Measurements from ENCODE around the gene NPAS2.

NPAS2 gene

GRCh38 chr2:100889286-100889685 lies 69.3 kb downstream of the NPAS2 start:
- DNase-seq (ENCODE audit: extremely low read depth, low read depth): no peak
- TF ChIP-seq, protein P1, sequence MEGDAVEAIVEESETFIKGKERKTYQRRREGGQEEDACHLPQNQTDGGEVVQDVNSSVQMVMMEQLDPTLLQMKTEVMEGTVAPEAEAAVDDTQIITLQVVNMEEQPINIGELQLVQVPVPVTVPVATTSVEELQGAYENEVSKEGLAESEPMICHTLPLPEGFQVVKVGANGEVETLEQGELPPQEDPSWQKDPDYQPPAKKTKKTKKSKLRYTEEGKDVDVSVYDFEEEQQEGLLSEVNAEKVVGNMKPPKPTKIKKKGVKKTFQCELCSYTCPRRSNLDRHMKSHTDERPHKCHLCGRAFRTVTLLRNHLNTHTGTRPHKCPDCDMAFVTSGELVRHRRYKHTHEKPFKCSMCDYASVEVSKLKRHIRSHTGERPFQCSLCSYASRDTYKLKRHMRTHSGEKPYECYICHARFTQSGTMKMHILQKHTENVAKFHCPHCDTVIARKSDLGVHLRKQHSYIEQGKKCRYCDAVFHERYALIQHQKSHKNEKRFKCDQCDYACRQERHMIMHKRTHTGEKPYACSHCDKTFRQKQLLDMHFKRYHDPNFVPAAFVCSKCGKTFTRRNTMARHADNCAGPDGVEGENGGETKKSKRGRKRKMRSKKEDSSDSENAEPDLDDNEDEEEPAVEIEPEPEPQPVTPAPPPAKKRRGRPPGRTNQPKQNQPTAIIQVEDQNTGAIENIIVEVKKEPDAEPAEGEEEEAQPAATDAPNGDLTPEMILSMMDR (IDR thresholded peaks at IDR 0.05; ENCODE audit: low read depth, low read length): no peak

GRCh38 chr2:100891906-100892642 lies 72.1 kb downstream of the NPAS2 start:
- DNase-seq (ENCODE audit: extremely low read depth, low read depth): no peak
- TF ChIP-seq, protein P1 (IDR thresholded peaks at IDR 0.05; ENCODE audit: low read depth, low read length): no peak

- no peak for DNase-seq (ENCODE audit: extremely low read depth, low read depth)
- TF ChIP-seq, protein P1 (IDR thresholded peaks at IDR 0.05; ENCODE audit: low read depth, low read length): no peak
Measured at GRCh38 chr2:100893392-100894104, 73.6 kb downstream of the NPAS2 start.

DNA sequence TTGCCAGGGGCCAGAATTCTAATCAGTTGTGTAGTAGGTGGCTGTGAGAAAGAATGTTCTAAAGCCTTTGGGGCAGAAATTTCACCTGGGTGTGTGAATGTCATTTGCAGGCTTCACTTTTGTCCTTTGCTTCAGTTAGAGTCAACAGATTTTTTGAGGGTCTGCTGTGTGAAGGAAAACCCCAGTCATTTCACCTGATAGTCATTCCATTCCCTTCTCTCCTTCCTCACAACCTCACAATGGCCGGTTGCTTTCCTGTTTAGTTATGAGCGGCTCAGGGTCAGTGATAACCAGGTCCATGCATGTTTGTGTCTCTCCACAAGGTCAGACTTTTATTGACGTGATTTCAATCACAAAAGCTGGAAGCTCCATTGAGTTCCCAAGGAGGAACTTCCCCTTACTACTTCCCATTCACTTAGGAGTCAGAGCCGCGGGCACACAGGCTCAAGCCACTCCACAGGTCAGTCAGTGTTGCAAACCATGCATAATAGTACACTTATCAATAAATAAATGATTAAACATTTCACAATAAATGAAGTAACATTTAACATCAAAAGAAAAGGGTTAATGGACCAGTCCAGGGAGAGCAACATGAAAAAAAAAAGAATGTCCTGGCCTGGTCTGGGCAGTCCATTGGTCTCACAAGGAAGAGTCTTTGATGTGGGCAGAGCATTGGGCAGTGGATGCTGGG lies 74.3 kb downstream of the NPAS2 start:
- TF ChIP-seq, protein P1 (IDR thresholded peaks at IDR 0.05; ENCODE audit: low read depth, low read length): no peak
- no peak for DNase-seq (ENCODE audit: extremely low read depth, low read depth)

GRCh38 chr2:100894796-100895156 lies 74.8 kb downstream of the NPAS2 start:
- TF ChIP-seq, protein P1 (IDR thresholded peaks at IDR 0.05; ENCODE audit: low read depth, low read length): no peak
- no peak for DNase-seq (ENCODE audit: extremely low read depth, low read depth)

DNA sequence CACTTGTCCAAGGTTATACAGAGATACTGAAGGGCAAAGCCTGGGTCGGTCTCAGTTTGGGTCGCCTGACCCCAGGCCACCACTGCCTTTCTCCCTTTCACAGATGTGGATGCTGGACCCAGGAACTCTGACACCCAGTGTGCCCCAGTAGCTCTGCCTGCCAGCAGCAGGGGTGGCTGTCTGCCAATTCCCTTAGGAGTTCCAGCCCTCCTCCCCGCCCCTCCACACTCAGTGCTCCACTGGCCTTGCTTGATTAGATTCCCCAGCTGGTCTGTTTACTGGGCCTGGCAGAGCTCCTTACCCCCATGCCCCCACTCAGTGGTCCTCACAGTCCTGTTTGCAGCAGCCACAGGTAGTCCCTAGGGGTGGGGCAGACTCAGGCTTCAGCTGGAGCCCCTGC lies 75.5 kb downstream of the NPAS2 start:
- no peak for DNase-seq (ENCODE audit: extremely low read depth, low read depth)
- TF ChIP-seq, protein P1 (IDR thresholded peaks at IDR 0.05; ENCODE audit: low read depth, low read length): no peak

All from AG09319 (cell line).